GM12865 (cell line): ENCODE data around the gene ADAT2.
"Not testable (repeated sequence)": the region's sequence is repeated elsewhere in the genome, so short reads cannot be mapped to it uniquely, and the experiment has no call there.

Source experiments
- DNase-seq: peaks from one replicate; pipeline ENCODE4 v3.0.0; 2010; ENCODE audit warnings: low read depth
- H3K4me3 ChIP-seq: 2 replicates; pipeline ENCODE4 v1.5.1; 2011; ENCODE audit warnings: mild to moderate bottlenecking, low read depth, low read length, control low read depth
- CTCF ChIP-seq: IDR thresholded peaks from 2 replicates; pipeline ENCODE4 v1.5.1; 2011; ENCODE audit warnings: low read length, control low read depth, low read depth, inconsistent platforms; ENCODE audit not compliant: insufficient read depth; ENCODE audit errors: missing control alignments

Gene ADAT2

GRCh38 chr6:143482593-143482992, 32.1 kb upstream of the ADAT2 start:
- no peak for TF ChIP-seq CTCF
- no peak for DNase-seq
- no peak overlapping the region for H3K4me3 ChIP-seq

- no peak for DNase-seq
- no peak for TF ChIP-seq CTCF
- H3K4me3 ChIP-seq: no peak overlapping the region
Measured at GRCh38 chr6:143478479-143479062, 28.1 kb upstream of the ADAT2 start.

GRCh38 chr6:143476545-143476944, 26.1 kb upstream of the ADAT2 start:
- DNase-seq: no peak
- H3K4me3 ChIP-seq: no peak overlapping the region
- TF ChIP-seq CTCF: no peak

GRCh38 chr6:143471822-143472221, 21.3 kb upstream of the ADAT2 start:
- H3K4me3 ChIP-seq: no peak overlapping the region
- no peak for DNase-seq
- no peak for TF ChIP-seq CTCF

- not testable (repeated sequence) for DNase-seq, H3K4me3 ChIP-seq
Measured at GRCh38 chr6:143468823-143469222, 18.3 kb upstream of the ADAT2 start.

- no peak for DNase-seq
- H3K4me3 ChIP-seq: no peak overlapping the region
- no peak for TF ChIP-seq CTCF
Measured at GRCh38 chr6:143468026-143468425, 17.5 kb upstream of the ADAT2 start.

GRCh38 chr6:143465546-143465945, 15.1 kb upstream of the ADAT2 start:
- TF ChIP-seq CTCF: no peak
- no peak overlapping the region for H3K4me3 ChIP-seq
- DNase-seq: no peak
